AML-193 (cell line): ENCODE results near the gene STARD5.
A peak's percentile ranks its signal among the peaks of the same experiment; 100 is the strongest.

Source experiments
- DNase-seq, 2 experiments: peaks; one replicate each; lab custom pipeline; 2025; lab: John Stamatoyannopoulos, UW

The STARD5 gene

DNA sequence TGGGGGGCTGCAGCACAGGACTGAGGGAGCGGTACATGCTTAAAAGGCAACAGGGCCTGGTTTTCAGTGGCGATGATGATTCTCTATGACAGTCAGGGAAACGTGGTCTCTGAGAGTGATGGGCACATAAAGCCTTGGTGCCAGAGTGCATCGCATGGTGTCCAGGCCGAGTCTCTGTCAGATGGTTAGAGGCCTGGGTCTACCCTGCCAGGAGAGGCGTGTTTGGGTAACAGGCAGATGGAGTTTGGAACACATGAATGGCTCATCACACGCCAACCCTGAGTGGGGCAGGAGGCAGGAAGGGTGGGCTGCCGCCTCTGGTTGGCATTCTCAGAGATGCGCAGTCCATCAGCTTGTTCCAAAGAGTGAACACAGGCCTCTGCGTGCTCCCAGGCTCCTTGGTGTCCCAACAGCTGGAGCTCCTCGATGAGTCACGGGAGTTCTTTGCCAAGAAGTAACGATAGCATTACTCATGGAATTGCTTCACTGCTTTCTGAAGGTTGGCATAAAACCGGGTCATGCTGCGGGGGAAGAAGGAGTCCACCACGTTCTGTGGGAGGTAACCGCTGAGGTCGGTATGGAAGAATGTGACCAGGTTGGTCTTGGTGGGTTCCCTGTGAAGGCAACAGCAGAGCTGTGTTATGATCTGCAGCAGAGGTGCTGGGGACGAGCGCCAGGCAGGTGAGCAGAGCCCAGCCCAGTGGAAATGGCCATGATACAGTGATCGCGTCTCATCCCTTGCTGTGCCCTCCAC is 11.0 kb downstream of the STARD5 start:
- no peak for DNase-seq

DNA sequence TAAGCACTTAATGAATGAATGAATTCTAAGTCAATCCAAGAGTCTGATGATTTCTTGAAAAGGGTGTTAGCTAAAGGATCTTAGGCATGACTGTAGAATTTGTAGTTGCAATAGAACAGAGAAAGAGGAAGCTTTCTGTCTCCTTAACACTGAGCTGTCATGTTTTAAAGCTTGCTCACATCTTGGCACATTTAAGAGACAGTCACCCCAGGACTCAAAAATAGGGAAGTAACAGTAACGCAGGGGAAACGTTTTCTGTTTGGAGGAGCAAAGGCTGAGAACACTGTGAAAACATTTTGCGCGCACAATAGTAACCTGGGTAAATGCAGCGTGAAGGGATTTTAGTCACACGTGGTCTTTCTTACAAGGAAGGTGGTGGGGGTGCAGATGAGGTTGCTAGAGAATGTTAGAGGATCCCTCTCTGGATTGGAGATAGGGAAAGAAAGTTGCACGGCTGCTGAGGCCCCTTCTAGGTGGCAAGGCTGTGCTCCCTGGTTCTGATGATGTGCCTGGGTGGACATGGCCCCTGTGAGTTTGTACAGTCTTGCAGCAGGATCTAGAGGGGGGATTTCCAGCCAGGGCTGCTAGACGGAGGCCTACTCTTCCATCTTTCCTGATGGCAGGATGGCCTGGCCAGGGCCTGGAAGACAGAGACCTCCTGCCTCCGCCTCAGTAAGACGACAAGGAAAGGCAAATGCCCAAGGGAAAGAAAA is 12.0 kb downstream of the STARD5 start:
- DNase-seq = peak; percentile 92 to 96

DNA sequence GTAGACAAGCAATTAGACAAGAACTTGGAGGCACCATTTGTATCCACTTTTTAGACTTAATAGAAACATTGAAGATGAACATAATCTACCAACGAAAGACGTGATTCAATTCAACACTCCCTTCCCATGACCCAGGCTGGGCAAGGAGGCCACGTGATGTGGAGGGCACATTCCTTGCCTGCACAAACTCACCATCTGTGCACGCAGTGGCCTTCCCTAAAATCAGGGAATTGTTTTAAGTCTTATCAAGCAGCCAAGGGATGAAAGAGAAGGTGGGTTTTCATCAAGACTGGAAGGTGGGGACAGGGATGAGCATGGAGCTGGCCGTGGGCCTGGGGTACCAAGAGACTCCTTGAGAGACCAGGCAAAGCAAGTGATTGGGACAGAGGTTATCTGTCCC is 13.5 kb downstream of the STARD5 start:
- no peak for DNase-seq

DNA sequence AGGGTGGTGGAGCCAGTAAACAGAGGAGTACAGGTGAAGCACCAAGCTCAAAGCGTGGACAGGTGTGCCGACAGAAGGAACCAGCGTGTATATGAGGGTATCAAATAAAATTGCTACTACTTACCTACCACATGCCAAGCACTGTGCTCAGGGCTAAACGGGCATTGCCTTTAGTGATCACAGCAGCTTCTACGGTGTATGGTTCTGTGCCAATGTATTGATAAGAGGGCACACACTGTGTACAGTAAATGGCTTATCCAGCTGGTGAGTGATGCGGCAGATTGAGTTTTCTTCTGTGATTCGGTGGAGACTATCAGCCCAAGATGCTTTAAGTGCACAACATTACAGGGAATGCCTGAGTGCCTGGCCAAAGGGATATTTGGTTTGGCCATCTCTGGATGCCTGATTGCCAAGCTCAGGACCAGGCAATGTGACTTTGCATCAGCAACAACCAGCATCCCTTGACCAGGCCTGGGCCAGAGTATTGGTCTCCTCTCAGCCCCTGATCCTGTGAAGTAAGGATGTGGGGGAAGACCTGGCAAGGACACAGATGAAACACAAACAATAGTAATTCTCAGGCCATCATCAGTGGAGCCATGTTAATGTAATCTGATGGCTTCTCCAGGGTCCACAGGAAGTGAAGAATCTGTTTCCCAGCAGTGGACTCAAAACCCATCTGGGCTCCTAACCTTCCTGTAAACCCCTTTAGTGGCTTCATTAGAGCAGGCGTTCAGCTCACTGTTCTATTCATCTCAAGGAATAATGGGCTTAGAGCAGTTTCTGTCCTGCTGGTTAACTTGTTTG is 14.1 kb downstream of the STARD5 start:
- no peak for DNase-seq

DNA sequence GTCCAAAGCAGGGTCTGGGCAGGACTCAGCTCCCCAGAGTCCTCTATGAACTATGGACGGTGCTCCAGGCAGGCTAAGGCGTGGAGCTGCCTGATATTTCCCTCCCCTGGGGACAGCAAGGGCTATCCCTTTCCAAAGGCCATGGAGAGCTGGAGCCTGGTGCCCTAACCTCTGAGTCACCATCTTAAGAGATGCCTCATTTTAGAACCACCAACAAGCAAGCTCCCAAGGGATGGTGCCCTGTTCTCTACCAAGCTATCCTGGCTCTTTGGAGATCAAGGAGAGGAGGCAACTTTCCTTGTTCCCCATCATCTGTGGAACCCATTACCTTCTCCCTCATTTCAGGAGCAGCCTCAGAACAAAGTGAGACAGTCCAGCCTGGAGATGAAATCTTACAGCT is 15.7 kb downstream of the STARD5 start:
- no peak for DNase-seq

DNA sequence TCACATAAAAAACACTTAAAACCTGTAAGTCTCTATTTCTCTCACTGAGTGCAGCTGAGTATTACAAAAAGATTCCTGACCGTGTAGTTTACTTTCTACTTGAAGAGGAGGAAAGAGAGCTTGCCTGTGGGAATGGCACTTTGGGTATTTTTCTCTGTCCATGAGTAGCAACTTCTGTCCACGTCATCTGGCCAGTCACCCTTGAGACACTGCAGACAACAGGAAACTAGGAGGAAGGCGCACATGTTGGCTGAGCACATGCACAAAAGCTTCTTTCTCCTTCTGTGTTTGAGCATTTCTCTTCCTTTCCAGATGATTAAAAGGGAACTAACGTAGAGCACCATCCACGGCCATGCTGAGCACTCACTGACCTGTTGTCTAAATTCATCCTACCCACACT is 19.7 kb downstream of the STARD5 start:
- no peak for DNase-seq

DNA sequence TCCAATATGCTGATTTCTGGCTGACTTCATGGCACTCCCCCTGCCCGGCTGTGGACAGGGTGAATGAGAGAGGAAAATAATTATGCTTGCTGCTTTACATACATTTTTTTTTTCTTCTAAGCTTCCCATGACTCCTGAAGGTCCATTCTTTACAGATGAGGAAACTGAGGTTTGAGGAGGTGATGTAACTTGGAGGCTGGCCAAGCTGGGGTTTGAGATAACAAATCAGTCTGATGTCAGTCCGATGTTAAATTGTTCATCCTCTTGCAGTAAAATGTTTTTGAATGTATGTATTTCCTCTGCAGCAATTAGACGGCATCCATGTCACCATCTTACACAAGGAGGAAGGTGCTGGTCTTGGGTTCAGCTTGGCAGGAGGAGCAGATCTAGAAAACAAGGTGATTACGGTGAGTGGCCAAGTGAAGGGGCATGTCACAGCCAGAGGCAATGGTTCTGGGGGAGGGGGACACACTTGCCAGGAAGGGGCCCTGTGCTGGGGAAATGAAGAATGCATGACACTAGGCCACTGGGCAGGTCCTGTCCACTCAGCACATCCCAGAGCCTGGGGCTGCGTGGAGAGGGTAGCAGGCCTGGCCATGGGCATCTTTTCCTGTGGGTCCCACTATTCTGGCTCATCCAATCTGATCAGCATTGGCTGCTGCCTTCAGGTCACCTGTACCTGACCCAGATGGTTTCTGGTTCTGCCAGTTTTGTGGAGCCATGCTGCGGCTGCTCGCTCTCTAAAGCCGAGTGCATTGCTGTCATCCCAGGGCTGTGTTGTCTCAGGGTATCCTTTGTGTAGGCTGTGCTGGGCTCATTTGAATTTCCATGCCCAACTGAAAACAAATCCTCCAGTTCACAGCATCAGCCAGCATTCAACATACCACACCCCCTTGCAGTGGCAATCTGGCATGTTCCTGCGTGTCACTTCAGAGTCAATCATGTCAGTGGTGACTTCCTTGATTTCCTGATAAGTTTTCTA is 20.4 kb downstream of the STARD5 start:
- DNase-seq = no peak

DNA sequence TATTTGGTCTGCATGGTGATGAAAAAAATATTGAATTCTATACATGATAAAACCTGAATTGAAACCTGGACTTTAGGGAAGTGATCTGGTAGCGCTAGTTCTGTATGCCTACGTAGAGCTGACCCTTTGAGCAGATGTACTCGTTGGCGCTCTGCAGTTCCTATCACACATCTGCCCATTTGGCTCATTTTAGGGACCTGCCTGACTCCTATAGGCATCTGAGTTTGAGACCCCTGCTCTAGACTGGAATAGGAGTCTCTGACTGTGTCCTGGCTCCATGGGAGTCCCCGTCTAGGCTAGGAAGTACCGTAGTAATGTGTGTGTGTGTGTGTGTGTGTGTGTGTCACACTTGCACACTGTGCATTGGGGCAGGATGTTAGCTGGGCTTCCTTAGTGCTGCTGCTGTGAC is 21.2 kb downstream of the STARD5 start:
- no peak for DNase-seq

DNA sequence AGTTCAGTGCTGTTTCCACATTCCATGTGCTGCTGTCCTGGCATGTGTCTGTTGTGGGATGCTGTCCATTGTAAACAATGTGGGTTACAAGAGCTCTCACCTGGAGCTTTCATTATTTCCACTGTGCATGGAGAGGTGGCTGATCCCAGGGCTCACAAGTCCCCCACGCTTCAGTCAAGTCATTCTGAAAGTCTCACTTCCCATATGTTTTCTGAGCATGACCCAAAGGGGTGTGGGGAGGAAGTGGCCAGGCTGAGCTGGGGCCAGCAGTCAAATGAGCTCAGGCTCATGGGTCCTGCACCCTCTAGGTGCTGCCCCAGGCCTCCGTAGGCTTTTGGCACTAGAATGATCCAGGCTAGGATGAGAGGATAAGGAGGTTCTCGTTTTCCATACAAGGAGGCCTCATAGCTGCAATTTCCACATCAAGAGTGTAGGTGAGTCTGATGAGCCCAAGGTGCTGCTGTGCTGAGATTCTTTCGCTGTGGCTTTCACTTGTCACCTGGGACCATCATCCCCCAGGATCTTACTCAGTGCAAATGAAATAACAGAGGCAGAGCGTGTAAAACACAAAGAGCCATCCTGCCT is 22.0 kb downstream of the STARD5 start:
- no peak for DNase-seq

DNA sequence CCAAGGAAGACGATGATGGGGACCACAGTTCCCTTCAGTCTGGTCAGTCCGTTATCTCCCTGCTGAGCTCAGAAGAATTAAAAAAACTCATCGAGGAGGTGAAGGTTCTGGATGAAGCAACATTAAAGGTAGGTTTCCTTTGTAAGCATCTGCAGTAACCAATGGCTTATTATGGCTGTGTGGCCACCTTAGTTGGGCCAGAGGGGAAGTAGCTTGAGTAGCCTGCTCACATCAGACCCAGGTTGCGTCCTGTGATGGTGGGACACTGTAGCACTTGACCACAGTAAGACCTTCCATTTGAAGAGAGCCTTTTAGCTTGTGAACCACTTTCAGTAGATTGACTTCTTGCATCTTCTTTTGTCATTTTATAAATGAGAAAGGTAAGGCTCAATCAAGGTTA is 22.6 kb downstream of the STARD5 start:
- DNase-seq = no peak

DNA sequence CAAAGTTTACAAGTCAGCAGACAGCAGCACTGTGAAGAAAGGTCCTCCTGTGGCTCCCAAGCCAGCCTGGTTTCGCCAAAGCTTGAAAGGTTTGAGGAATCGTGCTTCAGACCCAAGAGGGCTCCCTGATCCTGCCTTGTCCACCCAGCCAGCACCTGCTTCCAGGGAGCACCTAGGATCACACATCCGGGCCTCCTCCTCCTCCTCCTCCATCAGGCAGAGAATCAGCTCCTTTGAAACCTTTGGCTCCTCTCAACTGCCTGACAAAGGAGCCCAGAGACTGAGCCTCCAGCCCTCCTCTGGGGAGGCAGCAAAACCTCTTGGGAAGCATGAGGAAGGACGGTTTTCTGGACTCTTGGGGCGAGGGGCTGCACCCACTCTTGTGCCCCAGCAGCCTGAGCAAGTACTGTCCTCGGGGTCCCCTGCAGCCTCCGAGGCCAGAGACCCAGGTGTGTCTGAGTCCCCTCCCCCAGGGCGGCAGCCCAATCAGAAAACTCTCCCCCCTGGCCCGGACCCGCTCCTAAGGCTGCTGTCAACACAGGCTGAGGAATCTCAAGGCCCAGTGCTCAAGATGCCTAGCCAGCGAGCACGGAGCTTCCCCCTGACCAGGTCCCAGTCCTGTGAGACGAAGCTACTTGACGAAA is 24.2 kb downstream of the STARD5 start:
- no peak for DNase-seq

DNA sequence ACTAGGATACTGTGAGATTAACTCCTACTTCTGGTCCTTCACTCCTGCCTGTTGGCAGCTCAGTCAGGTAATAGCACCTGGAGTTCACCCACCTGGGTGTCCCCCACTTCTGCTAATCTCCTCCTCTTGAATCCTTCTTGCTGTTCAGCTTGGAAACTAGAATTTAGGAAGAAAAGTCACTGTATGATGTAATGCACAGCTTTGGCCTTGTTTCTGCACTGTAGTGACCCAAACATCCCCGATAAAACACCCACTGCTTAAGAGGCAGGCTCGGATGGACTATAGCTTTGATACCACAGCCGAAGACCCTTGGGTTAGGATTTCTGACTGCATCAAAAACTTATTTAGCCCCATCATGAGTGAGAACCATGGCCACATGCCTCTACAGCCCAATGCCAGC is 24.8 kb downstream of the STARD5 start:
- DNase-seq = no peak

DNA sequence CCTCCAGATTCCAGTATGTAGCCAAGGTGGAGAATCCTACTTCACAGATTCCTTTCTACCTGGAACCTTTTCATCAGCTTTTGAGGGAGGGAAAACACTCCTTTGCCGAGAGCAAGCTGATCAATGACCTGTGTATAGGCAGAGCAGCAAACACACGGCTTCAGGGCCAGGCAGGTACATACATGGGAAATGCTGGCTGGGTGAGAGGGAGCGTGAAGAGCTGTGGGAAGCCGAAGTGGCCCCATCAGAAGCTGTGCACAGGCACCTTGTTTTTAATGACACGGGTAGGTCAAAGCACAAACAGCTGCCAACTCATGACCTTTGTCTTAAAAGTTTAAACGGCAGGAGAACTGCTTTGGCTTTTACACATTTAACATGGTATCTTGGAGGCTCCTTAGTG is 25.3 kb downstream of the STARD5 start:
- DNase-seq = no peak

DNA sequence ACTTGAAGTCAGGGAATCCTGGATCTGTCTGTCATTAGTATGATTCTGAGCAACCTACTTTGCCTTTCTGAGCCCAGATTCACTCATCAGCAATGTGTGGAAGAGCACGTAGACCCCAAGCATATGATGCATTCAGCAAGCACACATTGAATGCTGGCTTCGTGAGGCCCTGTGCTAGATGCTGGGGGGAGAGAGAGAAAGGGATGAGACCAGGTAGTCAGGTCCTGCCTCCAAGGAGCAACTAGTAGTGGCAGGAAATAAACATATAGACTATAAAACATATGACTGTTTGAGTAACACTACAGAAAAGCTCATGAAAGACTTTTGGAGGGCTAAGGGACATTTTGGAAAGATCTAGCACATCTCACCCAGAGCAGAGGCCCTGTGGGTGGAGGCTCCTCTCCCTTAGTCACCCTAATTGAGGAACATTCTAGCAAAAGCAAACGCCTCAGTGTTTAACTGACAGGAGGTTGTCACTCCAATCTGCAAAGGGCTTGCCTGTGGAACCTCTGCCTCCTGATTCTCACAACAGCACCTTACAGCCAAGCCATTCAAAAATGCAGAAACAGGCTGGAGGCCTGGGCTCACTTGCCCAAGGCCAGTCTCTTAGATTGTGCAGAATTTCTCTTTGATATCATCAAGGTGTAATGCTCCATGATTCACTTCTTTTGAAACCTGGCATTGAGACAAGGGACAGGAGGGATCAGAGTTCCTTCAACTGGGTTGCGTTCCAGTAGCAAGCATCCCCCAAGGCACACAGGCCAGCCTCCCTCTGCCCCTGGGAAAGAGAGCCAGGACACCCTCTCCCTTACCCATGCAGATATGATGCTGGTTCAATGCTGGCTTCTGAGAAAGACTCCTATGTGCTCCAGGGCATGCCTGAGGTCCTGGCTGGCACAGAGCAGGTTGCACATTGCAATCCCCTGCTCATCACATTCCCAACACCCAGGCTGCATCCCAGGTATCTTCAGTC is 26.1 kb downstream of the STARD5 start:
- peak in 1 of 2 experiments; percentile 38 for DNase-seq

DNA sequence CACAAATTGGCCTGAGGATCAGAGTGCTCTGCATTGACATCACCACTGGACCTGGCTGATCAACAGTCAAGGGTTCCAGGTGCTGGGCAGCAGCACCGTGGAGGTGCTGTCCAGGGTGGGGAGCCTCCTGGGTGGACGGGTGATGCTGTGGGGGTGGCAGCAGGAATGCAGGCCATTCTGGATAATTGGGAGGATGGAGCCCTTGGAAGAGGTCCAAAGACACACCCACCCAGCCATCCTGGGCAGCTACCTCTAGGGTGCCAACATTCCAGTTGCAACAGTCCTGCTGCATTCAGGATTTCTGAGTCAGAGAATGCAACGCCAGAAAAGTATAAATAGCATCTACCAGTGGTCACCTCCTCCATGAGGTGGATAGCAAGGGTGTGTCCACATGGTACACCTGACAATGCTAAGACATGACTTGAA is 26.8 kb downstream of the STARD5 start:
- DNase-seq = no peak

DNA sequence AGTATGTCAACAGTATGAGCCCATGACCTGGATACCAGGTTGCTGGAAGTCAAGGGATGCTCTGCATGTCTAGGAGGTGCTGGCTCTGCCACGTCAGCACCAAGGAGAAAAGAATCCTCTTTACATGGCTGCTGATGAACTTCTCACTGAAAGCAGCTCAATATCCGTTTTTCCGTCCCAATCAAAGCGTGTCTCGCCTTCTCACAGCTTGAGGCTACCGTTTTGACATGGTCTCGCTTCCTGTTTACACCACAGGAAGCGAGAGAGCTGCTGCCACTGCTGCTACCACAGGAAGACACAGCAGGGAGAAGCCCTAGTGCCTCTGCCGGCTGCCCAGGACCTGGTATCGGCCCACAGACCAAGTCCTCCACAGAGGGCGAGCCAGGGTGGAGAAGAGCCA is 27.3 kb downstream of the STARD5 start:
- DNase-seq = peak; percentile 93

DNA sequence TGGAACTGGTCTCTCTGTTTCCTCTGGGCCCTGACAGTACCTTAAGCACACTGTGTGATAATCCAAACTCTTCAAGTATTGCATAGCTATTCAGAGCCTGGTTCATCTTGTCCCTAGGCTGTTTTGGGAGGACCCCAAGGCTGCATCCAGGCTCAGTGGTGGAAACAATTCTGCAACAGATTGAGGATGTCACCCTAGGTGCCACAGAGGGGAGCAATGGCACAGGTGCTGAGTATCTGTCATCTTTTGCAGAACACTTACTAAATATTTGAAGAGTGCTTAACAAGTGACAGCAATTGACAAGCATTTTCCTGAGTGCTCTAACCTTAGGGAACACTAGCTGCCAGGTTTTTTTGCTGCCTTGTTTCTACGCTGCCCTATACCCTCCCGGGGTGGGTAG is 27.8 kb downstream of the STARD5 start:
- no peak for DNase-seq

DNA sequence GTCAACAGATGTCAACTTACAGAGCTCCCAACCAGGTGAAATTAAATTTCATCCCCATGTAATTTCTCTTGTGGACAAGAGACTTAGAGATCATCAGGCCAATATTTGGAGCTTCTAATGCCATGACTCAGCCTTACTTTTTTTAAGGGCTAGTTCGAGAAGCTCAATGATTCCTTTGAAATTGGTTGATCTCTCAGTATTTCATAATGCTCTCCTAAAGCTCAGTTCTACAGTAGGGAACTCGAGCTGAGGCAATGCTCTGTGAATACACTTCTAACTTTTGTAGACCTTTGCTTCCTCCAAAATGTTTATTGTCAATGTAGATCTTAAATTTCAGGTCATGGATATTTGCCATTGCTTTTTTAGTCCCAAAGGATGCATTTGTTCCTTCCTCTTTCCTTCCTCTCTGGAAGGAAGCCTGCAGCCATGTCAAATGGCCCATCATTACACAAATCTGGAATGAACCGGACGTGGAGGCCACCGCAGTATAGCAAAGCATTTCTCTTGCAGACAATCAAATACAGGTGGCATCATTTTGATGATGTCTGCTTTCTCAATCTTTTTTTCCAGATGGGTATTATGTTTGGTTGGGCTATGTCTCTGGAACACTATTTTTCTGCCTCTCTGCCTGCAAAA is 28.3 kb downstream of the STARD5 start:
- peak; percentile 25 to 31 for DNase-seq

DNA sequence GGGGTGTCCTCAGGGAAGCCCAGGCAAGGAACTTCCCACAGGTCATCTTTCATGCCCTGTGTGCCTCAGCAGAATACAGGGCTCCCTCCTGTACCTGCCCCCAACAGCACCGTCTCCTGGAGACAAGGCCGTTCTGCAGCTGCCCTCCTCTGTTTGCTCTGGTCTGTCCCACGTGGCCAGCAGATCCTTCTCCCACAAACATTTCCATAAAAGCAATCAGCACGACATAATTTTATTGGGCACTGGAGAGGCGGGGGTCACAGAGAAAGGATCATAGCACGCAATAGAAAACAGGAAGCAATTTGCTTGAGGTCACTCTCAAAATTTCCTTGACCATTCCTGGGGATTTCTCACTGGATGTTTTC is 29.4 kb downstream of the STARD5 start:
- DNase-seq = no peak
